ENCODE data around the gene TXNRD2.
A peak's percentile ranks its signal among the peaks of the same experiment; 100 is the strongest.

TXNRD2 gene

DNA sequence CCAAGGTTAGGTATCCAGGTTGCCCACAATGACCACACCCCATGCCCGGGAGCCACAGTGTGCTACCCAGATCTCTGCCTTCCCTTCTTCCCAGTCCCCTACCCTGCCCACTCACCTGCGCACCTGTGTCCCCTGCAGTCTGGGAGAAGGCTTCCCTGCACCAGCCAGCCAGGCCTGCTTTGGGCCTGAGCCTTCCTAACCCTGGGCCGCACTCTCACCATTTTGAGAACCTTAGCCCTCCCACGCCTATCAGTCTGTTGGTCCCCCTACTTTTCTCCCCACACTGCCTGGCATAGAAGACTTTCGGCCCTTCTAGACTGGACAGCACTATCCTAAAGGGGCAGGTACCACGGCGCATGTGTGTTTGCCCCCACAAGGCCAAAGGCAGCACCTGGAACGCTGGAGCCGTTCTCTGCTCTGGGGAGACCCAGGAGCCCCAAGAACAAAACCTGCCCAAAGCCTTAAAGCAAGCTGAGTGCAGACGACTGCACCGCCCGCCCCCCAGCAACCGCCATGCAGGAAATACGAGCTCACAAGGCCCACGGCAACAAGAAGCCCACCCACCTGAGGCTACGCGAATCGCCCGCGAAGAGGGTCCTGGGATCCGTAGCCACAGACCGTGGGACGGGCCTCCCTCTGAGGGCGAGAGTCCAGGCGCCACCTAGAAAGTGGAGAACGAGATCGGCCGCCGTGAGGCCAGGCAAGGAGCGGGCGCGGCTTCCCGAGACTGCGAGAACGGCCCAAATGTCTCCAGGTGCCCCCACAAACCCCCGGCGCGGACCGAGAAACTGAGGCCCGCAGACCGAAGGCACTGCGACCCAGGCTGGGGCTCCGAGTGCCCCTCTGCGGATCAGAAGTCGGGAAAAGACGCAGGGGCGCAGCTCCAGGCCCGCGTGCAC is 87.5 kb downstream of the TXNRD2 start:
- no peaks in the 10 kb centered on the region for H3K27me3 ChIP-seq (ENCODE audit: control insufficient read depth, insufficient read depth, low read length)
- H3K4me3 ChIP-seq (ENCODE audit: low read depth, low read length): peak overlapping the region; percentile 95
- H3K27ac ChIP-seq (ENCODE audit: low read depth, low read length): peak overlapping the region; percentile 79
- peak overlapping the region; percentile 86 for H3K9ac ChIP-seq (ENCODE audit: low read depth, low read length)
- H3K36me3 ChIP-seq (ENCODE audit: control insufficient read depth, insufficient read depth, low read length): peaks cover 28% of the 10 kb centered on the region
- H3K4me1 ChIP-seq (ENCODE audit: control insufficient read depth, insufficient read depth, low read length): peaks cover 15% of the 10 kb centered on the region
- H3K9me3 ChIP-seq (ENCODE audit: control insufficient read depth, insufficient read depth, low read length): no peaks in the 10 kb centered on the region

DNA sequence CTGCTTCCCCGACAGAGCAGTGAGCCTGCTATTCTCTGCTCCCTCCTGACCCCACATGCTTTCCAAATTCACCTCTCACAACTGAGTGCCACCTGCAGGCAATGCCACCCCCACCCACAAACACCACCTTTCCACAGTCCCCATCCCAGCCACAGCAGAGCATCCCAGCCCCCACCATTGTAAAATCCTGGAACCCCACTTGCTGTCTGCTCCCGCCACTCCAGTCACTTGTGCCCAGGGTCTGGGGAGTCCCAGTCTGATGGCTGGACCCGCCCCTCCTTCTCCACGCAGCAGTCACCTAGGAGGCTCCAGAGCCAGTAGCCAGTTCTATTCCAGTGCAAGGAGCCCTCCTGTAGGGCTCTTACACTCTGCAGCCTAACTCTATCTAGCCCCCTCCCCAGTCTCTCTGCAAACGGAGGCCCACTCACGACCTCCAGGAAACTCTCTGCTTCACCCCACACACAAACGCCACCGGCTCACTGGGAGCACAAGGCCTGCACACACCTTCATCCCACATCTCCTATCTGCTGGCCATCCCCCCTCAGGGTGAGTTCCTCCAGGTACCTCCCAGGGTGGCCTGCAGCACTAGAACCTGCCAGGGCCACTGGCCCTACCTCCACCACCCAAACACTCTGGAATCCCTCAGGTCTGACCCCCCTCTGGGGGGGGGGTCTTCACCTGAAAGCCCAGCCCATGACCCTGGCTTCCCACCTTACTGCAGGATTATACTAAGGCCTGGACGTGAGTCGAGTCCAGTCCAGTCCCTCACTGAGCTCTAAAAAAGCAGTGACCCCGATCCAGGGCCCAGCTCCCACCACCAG is 88.3 kb downstream of the TXNRD2 start:
- Histone ChIP-seq H3K9me3 (ENCODE audit: control insufficient read depth, insufficient read depth, low read length) (no peaks in the 10 kb centered on the region), H3K27ac (ENCODE audit: low read depth, low read length) (no peak overlapping the region), H3K4me3 (ENCODE audit: low read depth, low read length) (peak overlapping the region; percentile 95), H3K36me3 (ENCODE audit: control insufficient read depth, insufficient read depth, low read length) (peaks cover 28% of the 10 kb centered on the region), H3K9ac (ENCODE audit: low read depth, low read length) (peak overlapping the region; percentile 86; the same call in 1 of the 2 replicates), H3K4me1 (ENCODE audit: control insufficient read depth, insufficient read depth, low read length) (peaks cover 15% of the 10 kb centered on the region), H3K27me3 (ENCODE audit: control insufficient read depth, insufficient read depth, low read length) (no peaks in the 10 kb centered on the region)

DNA sequence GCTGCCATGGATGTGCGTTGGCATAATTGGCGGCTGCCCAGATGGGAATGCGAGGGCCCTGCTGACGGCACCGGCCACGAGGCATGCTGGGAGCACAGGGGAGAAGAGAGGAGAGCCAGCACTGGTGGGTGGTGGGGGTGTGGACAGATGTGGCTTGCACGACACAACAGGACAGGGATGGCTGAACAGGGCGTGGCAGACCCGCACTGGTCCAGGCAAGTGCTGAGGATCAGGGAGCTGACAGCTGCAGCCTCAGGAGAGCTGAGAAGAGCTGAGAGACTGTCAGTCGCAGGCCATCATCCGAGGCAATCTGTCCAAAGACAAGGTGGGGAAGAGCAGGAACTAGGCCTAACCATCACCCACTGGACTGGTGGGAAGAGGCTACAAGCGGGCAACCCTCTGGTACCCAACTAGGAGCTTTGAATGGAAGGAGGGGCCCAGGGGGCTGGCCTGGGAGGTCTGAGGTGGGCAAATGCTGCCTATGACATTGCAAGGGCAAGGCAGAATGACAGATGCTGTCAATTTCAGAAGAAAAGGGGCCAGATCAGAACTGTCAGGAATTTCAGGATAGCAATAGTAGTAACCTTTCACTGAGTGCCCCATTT is 89.3 kb downstream of the TXNRD2 start:
- no peaks in the 10 kb centered on the region for H3K9me3 ChIP-seq (ENCODE audit: control insufficient read depth, insufficient read depth, low read length)
- H3K4me3 ChIP-seq (ENCODE audit: low read depth, low read length): no peak overlapping the region
- no peak overlapping the region for H3K27ac ChIP-seq (ENCODE audit: low read depth, low read length)
- peaks cover 28% of the 10 kb centered on the region for H3K36me3 ChIP-seq (ENCODE audit: control insufficient read depth, insufficient read depth, low read length)
- H3K27me3 ChIP-seq (ENCODE audit: control insufficient read depth, insufficient read depth, low read length): no peaks in the 10 kb centered on the region
- peaks cover 15% of the 10 kb centered on the region for H3K4me1 ChIP-seq (ENCODE audit: control insufficient read depth, insufficient read depth, low read length)
- no peak overlapping the region for H3K9ac ChIP-seq (ENCODE audit: low read depth, low read length)

- Histone ChIP-seq H3K27ac (ENCODE audit: low read depth, low read length) (no peak overlapping the region), H3K27me3 (ENCODE audit: control insufficient read depth, insufficient read depth, low read length) (no peaks in the 10 kb centered on the region), H3K4me1 (ENCODE audit: control insufficient read depth, insufficient read depth, low read length) (peaks cover 15% of the 10 kb centered on the region), H3K9ac (ENCODE audit: low read depth, low read length) (no peak overlapping the region), H3K9me3 (ENCODE audit: control insufficient read depth, insufficient read depth, low read length) (no peaks in the 10 kb centered on the region), H3K4me3 (ENCODE audit: low read depth, low read length) (no peak overlapping the region), H3K36me3 (ENCODE audit: control insufficient read depth, insufficient read depth, low read length) (peaks cover 28% of the 10 kb centered on the region)
Observed at GRCh38 chr22:19851291-19852176, 90.1 kb downstream of the TXNRD2 start.

- Histone ChIP-seq H3K36me3 (ENCODE audit: control insufficient read depth, insufficient read depth, low read length) (peaks cover 28% of the 10 kb centered on the region), H3K27me3 (ENCODE audit: control insufficient read depth, insufficient read depth, low read length) (no peaks in the 10 kb centered on the region), H3K4me1 (ENCODE audit: control insufficient read depth, insufficient read depth, low read length) (peaks cover 13% of the 10 kb centered on the region), H3K27ac (ENCODE audit: low read depth, low read length) (no peak overlapping the region), H3K9ac (ENCODE audit: low read depth, low read length) (no peak overlapping the region), H3K4me3 (ENCODE audit: low read depth, low read length) (no peak overlapping the region), H3K9me3 (ENCODE audit: control insufficient read depth, insufficient read depth, low read length) (no peaks in the 10 kb centered on the region)
Observed at GRCh38 chr22:19850763-19851109, 90.9 kb downstream of the TXNRD2 start.

GRCh38 chr22:19849835-19850762 is 91.5 kb downstream of the TXNRD2 start:
- Histone ChIP-seq H3K9ac (ENCODE audit: low read depth, low read length) (no peak overlapping the region), H3K4me1 (ENCODE audit: control insufficient read depth, insufficient read depth, low read length) (peaks cover 11% of the 10 kb centered on the region), H3K4me3 (ENCODE audit: low read depth, low read length) (no peak overlapping the region), H3K9me3 (ENCODE audit: control insufficient read depth, insufficient read depth, low read length) (no peaks in the 10 kb centered on the region), H3K27me3 (ENCODE audit: control insufficient read depth, insufficient read depth, low read length) (no peaks in the 10 kb centered on the region), H3K27ac (ENCODE audit: low read depth, low read length) (no peak overlapping the region), H3K36me3 (ENCODE audit: control insufficient read depth, insufficient read depth, low read length) (peaks cover 28% of the 10 kb centered on the region)

GRCh38 chr22:19848298-19849224 is 93.1 kb downstream of the TXNRD2 start:
- Histone ChIP-seq H3K9me3 (ENCODE audit: control insufficient read depth, insufficient read depth, low read length) (no peaks in the 10 kb centered on the region), H3K9ac (ENCODE audit: low read depth, low read length) (no peak overlapping the region), H3K36me3 (ENCODE audit: control insufficient read depth, insufficient read depth, low read length) (peaks cover 28% of the 10 kb centered on the region), H3K4me3 (ENCODE audit: low read depth, low read length) (no peak overlapping the region), H3K4me1 (ENCODE audit: control insufficient read depth, insufficient read depth, low read length) (peaks cover 9% of the 10 kb centered on the region), H3K27ac (ENCODE audit: low read depth, low read length) (no peak overlapping the region), H3K27me3 (ENCODE audit: control insufficient read depth, insufficient read depth, low read length) (no peaks in the 10 kb centered on the region)

DNA sequence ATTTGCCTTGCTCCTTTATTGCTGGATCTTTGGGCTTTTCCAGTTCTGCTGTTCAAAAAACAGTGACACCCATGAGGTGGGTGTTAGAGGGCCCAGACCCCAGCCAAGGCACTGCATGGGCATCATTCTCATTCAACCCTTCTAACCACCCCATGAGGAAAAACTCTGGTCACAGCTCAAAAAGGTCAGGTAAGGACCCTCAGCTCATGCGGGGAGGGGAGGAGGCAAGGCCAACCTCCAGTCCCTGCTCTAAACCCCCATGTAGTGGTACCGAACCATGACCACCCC is 94.3 kb downstream of the TXNRD2 start:
- no peak overlapping the region for H3K9ac ChIP-seq (ENCODE audit: low read depth, low read length)
- no peak overlapping the region for H3K27ac ChIP-seq (ENCODE audit: low read depth, low read length)
- H3K4me1 ChIP-seq (ENCODE audit: control insufficient read depth, insufficient read depth, low read length): 0 out of 2 replicates have a peak, but pooled peaks cover 8% of the 10 kb centered on the region
- no peak overlapping the region for H3K4me3 ChIP-seq (ENCODE audit: low read depth, low read length)
- no peaks in the 10 kb centered on the region for H3K27me3 ChIP-seq (ENCODE audit: control insufficient read depth, insufficient read depth, low read length)
- H3K36me3 ChIP-seq (ENCODE audit: control insufficient read depth, insufficient read depth, low read length): peaks cover 23% of the 10 kb centered on the region
- H3K9me3 ChIP-seq (ENCODE audit: control insufficient read depth, insufficient read depth, low read length): no peaks in the 10 kb centered on the region

- Histone ChIP-seq H3K36me3 (ENCODE audit: control insufficient read depth, insufficient read depth, low read length) (peaks cover 18% of the 10 kb centered on the region), H3K4me1 (ENCODE audit: control insufficient read depth, insufficient read depth, low read length) (0 out of 2 replicates have a peak, but pooled peaks cover 8% of the 10 kb centered on the region), H3K9ac (ENCODE audit: low read depth, low read length) (no peak overlapping the region), H3K9me3 (ENCODE audit: control insufficient read depth, insufficient read depth, low read length) (no peaks in the 10 kb centered on the region), H3K27ac (ENCODE audit: low read depth, low read length) (no peak overlapping the region), H3K4me3 (ENCODE audit: low read depth, low read length) (no peak overlapping the region), H3K27me3 (ENCODE audit: control insufficient read depth, insufficient read depth, low read length) (no peaks in the 10 kb centered on the region)
Observed at GRCh38 chr22:19846620-19847344, 94.8 kb downstream of the TXNRD2 start.

All from HUES48 (cell line).